ENCODE results near the gene UBE2D4. TPM values are rescaled to one million over a fixed set of nuclear protein-coding genes. Genes with fewer than 3 reads are reported as not detected.
"Not testable (repeated sequence)": the region's sequence is repeated elsewhere in the genome, so short reads cannot be mapped to it uniquely, and the experiment has no call there.

UBE2D4 gene
- total RNA-seq, 3 donors from 2014 or later, result 14.7 to 34.1 (median 15.4) TPM

DNA sequence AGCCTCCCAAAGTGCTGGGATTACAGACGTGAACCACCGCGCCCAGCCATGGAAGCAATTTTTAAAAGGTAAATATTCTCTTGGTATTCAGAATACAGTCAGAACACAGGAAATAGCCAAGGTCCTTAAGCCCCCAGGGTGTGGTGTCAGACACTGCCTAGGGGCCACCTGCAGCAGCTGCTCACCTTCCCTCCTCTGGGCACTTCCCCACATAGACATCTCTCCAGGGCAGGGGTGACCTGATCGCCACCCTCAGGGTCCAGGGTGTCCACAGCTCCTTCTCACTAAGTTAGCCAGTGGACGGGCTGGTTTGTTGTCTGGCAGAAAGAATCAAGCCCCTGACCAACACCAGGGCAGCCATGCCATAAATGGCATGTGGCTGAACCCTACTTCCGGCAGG lies 35.8 kb upstream of the UBE2D4 start:
- no peaks in the 10 kb centered on the region for H3K27me3 ChIP-seq
- H3K4me3 ChIP-seq, result no peak overlapping the region
- no peak for DNase-seq (ENCODE audit: low spot score in 2 of 2)
- no peak overlapping the region for H3K27ac ChIP-seq
- intact Hi-C loops (cut with DNase I; ENCODE audit: low total_unique reads), result no loop called here
- H3K9me3 ChIP-seq, result no peaks in the 10 kb centered on the region
- no peak for TF ChIP-seq POLR2A (IDR thresholded peaks at IDR 0.05)
- TF ChIP-seq POLR2AphosphoS5 (IDR thresholded peaks at IDR 0.05), result no peak
- TF ChIP-seq, protein P1, sequence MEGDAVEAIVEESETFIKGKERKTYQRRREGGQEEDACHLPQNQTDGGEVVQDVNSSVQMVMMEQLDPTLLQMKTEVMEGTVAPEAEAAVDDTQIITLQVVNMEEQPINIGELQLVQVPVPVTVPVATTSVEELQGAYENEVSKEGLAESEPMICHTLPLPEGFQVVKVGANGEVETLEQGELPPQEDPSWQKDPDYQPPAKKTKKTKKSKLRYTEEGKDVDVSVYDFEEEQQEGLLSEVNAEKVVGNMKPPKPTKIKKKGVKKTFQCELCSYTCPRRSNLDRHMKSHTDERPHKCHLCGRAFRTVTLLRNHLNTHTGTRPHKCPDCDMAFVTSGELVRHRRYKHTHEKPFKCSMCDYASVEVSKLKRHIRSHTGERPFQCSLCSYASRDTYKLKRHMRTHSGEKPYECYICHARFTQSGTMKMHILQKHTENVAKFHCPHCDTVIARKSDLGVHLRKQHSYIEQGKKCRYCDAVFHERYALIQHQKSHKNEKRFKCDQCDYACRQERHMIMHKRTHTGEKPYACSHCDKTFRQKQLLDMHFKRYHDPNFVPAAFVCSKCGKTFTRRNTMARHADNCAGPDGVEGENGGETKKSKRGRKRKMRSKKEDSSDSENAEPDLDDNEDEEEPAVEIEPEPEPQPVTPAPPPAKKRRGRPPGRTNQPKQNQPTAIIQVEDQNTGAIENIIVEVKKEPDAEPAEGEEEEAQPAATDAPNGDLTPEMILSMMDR (IDR thresholded peaks at IDR 0.05), result no peak
- no peaks in the 10 kb centered on the region for H3K36me3 ChIP-seq
- no peaks in the 10 kb centered on the region for H3K4me1 ChIP-seq

DNA sequence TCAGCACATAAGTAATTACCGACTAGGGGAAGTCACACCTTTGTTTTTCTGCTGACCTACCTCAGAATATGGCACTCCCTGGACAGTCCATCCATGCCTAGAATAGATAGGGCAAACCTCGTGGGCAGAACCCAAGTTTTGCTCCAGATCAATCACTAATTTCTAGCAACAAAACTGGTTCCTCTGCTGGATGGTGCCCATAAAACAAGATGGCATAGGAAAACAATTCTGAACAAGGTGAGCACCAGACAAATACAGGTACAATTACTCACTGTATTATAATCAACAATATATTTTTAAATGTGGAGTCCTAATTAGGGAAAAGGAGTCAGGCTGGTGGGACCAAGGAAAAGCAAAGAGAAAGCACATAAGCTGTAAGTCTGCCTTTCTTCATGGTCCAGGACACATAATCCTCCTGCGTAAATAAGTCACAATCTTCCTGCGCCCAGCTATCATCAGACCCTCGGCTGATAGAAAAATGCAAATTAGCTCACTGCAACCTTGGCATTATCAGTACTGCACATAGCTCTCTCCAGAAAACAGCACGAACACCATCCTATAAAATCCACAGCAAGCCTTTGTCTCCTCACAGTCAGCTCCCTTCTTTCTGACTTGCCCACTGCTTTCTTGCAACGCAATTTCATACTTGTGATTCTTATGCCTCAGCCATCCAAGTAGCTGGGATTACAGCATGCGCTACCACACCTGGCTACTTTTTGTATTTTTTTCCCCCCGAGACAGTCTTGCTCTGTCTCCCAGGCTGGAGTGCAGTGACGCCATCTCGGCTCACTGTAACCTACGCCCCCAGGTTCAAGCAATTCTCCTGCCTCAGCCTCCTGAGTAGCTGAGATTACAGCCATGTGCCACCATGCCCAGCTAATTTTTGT lies 34.9 kb upstream of the UBE2D4 start:
- Histone ChIP-seq H3K9me3 (no peaks in the 10 kb centered on the region), H3K36me3 (no peaks in the 10 kb centered on the region), H3K4me3 (no peak overlapping the region), H3K27ac (no peak overlapping the region), H3K4me1 (no peaks in the 10 kb centered on the region), H3K27me3 (no peaks in the 10 kb centered on the region)
- intact Hi-C loops (cut with DNase I; ENCODE audit: low total_unique reads), result no loop called here
- TF ChIP-seq, protein P1 (IDR thresholded peaks at IDR 0.05), result no peak
- TF ChIP-seq POLR2A (IDR thresholded peaks at IDR 0.05) (no peak), POLR2AphosphoS5 (IDR thresholded peaks at IDR 0.05) (no peak)
- DNase-seq (ENCODE audit: low spot score in 2 of 2), result no peak

DNA sequence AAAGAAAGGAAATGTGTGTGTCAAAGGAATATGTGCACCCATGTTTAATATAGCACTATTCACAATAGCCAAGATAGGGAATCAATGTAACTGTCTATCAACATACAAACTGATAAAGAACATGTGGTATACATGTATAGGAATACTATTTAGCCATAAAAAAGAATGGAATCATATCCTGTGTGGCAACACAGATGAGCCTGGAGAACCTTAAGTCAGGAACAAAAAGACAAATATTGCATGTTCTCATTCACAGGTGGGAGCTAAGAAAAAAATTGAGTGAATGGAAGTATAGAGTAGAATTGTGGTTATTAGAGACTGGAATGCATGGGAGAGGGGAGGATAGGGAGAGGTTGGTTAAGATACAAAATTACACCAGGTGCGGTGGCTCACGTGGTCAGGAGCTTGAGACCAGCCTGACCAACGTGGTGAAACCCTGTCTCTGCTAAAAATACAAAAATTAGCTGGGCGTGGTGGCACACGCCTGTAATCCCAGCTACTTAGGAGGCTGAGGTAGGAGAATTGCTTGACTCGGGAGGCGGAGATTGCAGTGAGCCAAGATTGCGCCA lies 30.3 kb upstream of the UBE2D4 start:
- Histone ChIP-seq H3K27ac (no peak overlapping the region), H3K4me3 (no peak overlapping the region), H3K9me3 (no peaks in the 10 kb centered on the region), H3K27me3 (no peaks in the 10 kb centered on the region), H3K4me1 (no peaks in the 10 kb centered on the region), H3K36me3 (no peaks in the 10 kb centered on the region)
- no peak for DNase-seq (ENCODE audit: low spot score in 2 of 2)
- intact Hi-C loops (cut with DNase I; ENCODE audit: low total_unique reads), result no loop called here
- TF ChIP-seq, protein P1 (IDR thresholded peaks at IDR 0.05), result no peak
- TF ChIP-seq POLR2A (IDR thresholded peaks at IDR 0.05), result no peak
- TF ChIP-seq POLR2AphosphoS5 (IDR thresholded peaks at IDR 0.05), result no peak

DNA sequence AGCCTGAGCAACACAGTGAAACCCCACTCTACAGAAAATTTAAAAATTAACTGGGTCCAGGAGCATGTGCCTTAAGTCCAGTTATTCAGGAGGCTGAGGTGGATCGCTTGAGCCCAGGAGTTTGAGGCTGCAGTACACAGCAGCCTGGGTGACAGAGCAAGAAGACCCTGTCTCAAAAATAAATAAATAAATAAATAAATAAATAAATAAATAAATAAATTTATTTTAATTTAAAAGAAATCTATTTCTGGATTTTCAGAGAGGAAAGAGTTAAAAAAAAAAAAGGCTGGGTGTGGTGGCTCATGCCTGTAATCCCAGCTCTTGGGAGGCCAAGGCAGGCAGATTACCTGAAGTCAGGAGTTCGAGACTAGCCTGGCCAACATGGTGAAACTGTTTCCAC lies 27.7 kb upstream of the UBE2D4 start:
- H3K9me3 ChIP-seq; H3K36me3 ChIP-seq; intact Hi-C loops (cut with DNase I; ENCODE audit: low total_unique reads); DNase-seq (ENCODE audit: low spot score in 2 of 2); H3K27me3 ChIP-seq; H3K27ac ChIP-seq; H3K4me1 ChIP-seq; H3K4me3 ChIP-seq: not testable (repeated sequence)

DNA sequence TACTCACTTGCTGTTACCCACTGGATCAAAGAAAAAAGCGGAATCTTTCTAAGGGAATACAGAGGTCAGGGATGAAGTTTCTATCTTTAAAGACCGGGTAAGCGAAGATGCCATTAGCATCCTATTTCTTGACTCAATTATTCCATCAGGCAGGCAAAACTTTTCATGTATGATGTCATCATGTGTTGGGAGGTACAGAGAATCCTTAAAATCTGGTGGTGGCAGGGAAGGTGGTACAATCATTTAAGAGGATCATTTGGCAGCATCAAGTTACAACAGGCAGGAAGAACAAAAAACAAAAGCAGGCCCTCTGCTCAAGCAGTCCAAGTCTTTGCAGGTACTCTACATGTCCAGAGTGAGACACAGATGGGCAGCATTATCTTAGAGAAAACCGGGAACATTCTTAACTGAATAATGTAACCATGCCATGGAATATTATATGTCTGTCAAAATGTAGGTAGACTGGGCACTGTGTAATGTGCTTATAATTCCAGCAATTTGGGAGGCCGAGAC lies 23.6 kb upstream of the UBE2D4 start:
- TF ChIP-seq POLR2A (IDR thresholded peaks at IDR 0.05) (no peak), POLR2AphosphoS5 (IDR thresholded peaks at IDR 0.05) (no peak)
- TF ChIP-seq, protein P1 (IDR thresholded peaks at IDR 0.05), result no peak
- intact Hi-C loops (cut with DNase I; ENCODE audit: low total_unique reads), result no loop called here
- Histone ChIP-seq H3K4me1 (peaks cover 7 to 10% of the 10 kb centered on the region in 2 donors), H3K9me3 (no peaks in the 10 kb centered on the region), H3K4me3 (no peak overlapping the region), H3K36me3 (no peaks in the 10 kb centered on the region), H3K27ac (no peak overlapping the region), H3K27me3 (no peaks in the 10 kb centered on the region)
- no peak for DNase-seq (ENCODE audit: low spot score in 2 of 2)

Measured in breast epithelium (tissue), 4 donors.